ENCODE measurements around the gene RBPMS2.
"Not testable (repeated sequence)": the region's sequence is repeated elsewhere in the genome, so short reads cannot be mapped to it uniquely, and the experiment has no call there.

The RBPMS2 gene

DNA sequence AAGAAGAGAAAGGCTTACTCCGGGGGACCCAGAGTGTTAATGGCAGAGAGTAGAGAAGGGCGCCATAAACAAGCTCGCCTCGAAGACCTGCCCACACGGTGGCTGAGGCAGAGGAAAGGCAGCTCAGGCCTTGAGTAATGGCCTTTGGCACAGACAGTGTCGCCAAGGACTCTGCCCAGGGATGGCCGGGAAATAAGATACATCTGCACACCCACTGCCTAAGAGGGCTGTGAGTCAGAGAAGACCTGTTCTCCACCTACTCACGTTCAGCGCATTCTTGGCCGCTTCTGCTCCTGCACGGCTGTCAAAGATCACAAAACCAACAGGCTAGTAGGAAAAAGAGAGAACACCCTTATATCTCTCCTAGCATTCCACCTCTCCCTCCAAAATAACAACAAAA lies 26.2 kb downstream of the RBPMS2 start:
- H3K27ac Mint-ChIP-seq = no peak overlapping the region
- H3K4me1 Mint-ChIP-seq = no peaks in the 10 kb centered on the region
- H3K27me3 Mint-ChIP-seq = peaks cover 25% of the 10 kb centered on the region
- no peak overlapping the region for H3K4me3 Mint-ChIP-seq
- DNase-seq (no peak), ATAC-seq (no peak)
- H3K9me3 Mint-ChIP-seq = no peaks in the 10 kb centered on the region

DNA sequence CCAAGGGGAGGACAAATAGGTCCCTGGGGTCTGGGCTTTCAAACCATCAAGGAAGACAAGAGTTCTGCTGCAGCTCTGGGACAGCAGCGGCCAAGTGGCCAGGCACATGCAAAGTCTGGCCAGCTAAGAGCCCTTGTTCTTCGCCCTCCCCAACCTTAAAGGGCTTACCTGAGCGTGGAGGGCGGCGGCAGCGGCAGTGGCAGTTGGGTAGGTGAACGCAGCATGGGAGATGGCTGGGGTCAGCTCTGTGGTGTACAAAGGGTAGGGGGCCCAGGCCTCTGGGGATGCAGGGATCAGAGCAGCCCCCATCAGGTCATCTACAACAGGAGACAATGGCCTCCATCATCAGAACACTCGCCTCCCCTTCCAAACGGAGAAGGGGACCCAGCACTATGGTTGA lies 27.1 kb downstream of the RBPMS2 start:
- Mint-ChIP-seq H3K4me1 (no peaks in the 10 kb centered on the region), H3K27me3 (peaks cover 25% of the 10 kb centered on the region), H3K27ac (no peak overlapping the region), H3K4me3 (no peak overlapping the region), H3K9me3 (no peaks in the 10 kb centered on the region)
- ATAC-seq (no peak), DNase-seq (no peak)

DNA sequence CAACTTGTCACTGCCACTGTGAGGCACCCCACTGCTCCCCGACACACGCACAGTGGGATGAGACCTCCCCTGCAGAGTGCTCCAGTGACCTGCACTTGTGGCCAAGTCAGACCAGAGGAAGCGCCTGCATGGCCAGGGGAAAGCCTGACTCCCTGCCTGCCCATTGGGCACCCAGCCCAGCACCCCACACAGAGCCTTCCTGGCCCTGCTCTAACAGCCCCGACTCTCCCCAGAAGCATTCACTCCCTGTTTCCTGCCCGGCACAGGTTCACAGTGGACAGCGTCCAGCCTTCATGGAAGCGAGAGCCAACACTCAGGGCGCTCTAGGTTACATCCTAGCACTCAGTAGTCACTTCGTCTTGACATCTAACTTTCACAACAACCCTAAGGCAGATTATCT lies 27.8 kb downstream of the RBPMS2 start:
- H3K27me3 Mint-ChIP-seq = peaks cover 25% of the 10 kb centered on the region
- H3K4me3 Mint-ChIP-seq = no peak overlapping the region
- no peaks in the 10 kb centered on the region for H3K9me3 Mint-ChIP-seq
- H3K27ac Mint-ChIP-seq = peak overlapping the region in 1 of 2 donors; percentile 64
- no peak for DNase-seq
- no peak for ATAC-seq
- no peaks in the 10 kb centered on the region for H3K4me1 Mint-ChIP-seq

DNA sequence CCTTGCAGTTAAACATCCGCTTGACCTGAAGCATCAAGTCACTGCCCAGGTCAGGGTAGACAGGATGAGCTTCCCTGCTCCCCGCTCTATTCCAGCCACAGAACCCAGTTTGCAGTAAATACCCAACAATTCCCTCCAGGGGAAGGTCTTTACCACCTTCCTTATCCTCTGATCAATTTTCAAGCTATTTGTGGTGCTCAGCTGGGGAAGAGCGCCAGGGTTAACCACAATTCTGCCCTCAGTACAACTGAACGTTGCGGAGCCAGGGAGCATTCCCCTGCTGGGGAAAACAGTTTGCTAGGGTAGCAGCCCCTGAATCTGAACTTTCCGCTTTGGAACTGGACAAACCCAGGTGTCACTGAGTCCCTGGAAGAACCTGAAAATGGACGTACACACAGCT lies 28.5 kb downstream of the RBPMS2 start:
- peaks cover 25% of the 10 kb centered on the region for H3K27me3 Mint-ChIP-seq
- DNase-seq = no peak
- H3K4me3 Mint-ChIP-seq = no peak overlapping the region
- no peak for ATAC-seq
- H3K27ac Mint-ChIP-seq = no peak overlapping the region
- no peaks in the 10 kb centered on the region for H3K9me3 Mint-ChIP-seq
- H3K4me1 Mint-ChIP-seq = no peaks in the 10 kb centered on the region

DNA sequence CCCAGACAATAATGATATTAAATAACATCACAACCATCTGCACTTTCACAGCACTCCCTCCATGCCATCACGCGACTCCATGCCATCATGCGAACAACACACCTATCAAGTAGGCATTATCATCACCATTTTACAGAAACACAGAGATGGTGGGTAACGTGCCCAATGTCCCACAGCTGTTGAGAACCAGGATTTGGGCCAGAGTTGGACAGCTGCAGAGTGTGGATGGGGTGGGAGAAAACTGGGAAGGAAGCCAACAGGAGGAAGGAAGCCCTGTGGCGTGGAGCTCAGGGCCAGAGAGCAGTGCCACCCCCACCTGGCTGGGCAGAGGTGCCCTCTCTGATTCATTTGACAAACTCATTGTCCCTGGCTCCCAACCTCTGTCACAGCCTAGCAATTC lies 29.0 kb downstream of the RBPMS2 start:
- DNase-seq = no peak
- Mint-ChIP-seq H3K9me3 (no peaks in the 10 kb centered on the region), H3K27ac (no peak overlapping the region), H3K27me3 (peaks cover 25% of the 10 kb centered on the region), H3K4me1 (no peaks in the 10 kb centered on the region), H3K4me3 (no peak overlapping the region)
- ATAC-seq = no peak

DNA sequence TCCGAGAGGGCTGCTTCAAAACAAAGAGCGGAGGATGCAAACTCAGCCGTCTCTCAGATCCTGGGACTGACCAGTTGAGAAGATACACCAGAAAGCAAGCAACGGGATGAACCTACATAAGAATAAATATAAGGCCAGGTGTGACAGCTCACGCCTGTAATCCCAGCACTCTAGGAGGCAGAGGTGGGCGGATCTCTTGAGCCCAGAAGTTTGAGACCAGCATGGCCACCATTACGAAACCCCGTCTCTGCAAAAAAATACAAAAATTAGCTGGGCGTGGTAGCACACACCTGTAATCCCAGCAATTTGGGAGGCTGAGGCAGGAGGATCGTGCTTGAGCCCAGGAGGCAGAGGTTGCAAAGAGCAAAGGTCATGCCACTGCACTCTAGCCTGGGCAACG lies 31.7 kb downstream of the RBPMS2 start:
- no peak overlapping the region for H3K4me3 Mint-ChIP-seq
- DNase-seq = no peak
- no peaks in the 10 kb centered on the region for H3K4me1 Mint-ChIP-seq
- ATAC-seq = no peak
- H3K27me3 Mint-ChIP-seq = peaks cover 25% of the 10 kb centered on the region
- H3K9me3 Mint-ChIP-seq = no peaks in the 10 kb centered on the region
- H3K27ac Mint-ChIP-seq = no peak overlapping the region

DNA sequence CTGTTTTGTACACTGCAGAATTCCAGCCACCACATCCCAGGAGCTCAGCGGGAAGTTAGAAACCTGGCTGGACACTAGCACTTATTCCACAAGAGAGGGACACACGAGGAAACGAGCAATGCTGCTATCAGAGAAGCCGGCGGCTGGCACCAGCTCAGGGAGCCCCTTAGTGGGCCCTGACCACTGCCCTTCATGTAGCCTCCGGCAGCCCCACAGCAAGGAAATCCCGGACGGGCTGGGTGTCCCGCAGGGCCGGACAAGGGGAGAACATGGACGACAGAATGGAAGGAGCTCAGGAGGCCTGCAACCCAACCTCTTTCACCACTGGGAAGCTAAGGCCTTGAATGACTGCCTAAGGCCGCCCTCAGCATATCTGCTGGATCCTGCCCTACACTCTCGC lies 32.5 kb downstream of the RBPMS2 start:
- Mint-ChIP-seq H3K27me3 (peaks cover 21% of the 10 kb centered on the region), H3K27ac (no peak overlapping the region), H3K9me3 (no peaks in the 10 kb centered on the region), H3K4me3 (no peak overlapping the region), H3K4me1 (no peaks in the 10 kb centered on the region)
- ATAC-seq (no peak), DNase-seq (no peak)

DNA sequence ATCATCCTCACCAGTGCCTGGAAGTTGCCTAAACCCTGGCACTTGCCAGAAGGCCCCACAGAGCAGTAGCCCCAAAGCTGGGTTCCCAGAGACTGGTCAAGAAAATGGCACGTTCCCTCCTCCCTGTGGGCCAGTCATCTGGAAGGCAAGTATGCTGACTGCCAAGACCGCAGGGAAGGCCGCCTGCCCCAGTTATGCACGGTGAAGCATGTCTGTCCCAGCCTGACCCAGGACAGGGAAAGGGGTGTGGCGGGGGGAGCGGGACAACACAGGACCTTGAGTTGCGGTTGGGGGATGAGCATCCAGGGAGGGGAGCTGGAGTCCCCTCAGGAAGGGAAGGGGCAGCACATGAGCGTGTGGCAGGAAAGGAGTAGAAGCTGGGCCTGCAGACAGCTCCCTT lies 33.0 kb downstream of the RBPMS2 start:
- H3K4me1 Mint-ChIP-seq = no peaks in the 10 kb centered on the region
- H3K27ac Mint-ChIP-seq = no peak overlapping the region
- ATAC-seq (no peak), DNase-seq (no peak)
- no peaks in the 10 kb centered on the region for H3K9me3 Mint-ChIP-seq
- peaks cover 16% of the 10 kb centered on the region for H3K27me3 Mint-ChIP-seq
- no peak overlapping the region for H3K4me3 Mint-ChIP-seq

DNA sequence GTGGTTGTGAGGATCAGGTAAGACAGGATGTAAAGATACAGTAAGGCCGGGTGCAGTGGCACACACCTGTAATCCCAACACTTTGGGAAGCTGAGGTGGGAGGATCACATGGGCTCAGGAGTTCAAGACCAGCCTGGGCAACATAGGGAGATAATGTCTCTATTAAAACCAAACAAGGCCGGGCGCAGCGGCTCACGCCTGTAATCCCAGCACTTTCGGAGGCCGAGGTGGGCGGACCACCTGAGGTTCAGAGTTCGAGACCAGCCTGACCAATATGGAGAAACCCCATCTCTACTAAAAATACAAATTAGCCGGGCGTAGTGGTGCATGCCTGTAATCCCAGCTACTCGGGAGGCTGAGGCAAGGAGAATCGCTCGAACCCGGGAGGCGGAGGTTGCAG lies 33.7 kb downstream of the RBPMS2 start:
- DNase-seq, H3K9me3 Mint-ChIP-seq, H3K4me3 Mint-ChIP-seq, ATAC-seq, H3K27ac Mint-ChIP-seq, H3K4me1 Mint-ChIP-seq, H3K27me3 Mint-ChIP-seq: not testable (repeated sequence)

DNA sequence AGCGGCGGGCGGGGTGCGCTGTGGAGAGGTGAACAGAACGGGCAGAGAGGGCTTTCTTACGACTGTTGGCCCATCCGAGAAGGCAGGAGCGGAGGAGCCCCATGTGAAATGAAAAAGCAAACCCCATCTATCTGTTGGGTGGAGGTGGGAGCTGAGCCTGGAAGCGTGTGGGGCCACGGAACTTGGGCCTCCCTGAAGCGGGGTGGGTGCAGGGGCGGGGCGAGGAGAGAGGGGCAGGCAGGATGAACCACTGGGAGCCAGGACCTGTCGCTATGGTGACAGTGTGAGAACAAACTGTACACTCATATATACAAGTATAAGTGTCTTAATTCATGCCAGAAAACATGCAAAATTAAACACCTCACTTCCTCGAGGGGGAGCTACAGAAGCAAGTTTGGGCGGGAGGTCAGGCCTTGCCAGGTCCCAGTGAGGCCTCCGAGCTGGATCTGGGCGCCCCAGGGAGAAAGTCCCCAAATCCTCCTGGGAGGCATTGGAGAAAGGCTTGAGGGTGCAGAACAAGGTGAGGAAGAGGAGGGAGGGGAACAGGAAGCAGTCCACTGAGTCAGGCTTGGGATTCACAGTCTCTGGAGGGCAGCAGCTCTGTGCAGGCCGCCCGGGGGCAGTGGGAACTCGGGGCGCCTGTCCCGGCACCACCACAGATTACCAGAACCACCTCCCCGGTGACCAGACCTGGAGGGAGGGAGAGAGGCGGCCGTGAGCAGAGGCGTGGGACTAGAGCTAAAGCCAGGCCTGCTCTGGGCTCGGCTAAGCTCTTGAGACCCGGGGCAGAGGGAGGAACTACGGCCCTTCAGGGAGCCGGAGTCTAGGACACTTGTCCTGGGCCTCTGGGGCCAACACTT lies 34.8 kb downstream of the RBPMS2 start:
- no peak overlapping the region for H3K27ac Mint-ChIP-seq
- no peak for DNase-seq
- ATAC-seq = no peak
- H3K4me1 Mint-ChIP-seq = no peaks in the 10 kb centered on the region
- H3K9me3 Mint-ChIP-seq = no peaks in the 10 kb centered on the region
- no peaks in the 10 kb centered on the region for H3K27me3 Mint-ChIP-seq
- H3K4me3 Mint-ChIP-seq = no peak overlapping the region

DNA sequence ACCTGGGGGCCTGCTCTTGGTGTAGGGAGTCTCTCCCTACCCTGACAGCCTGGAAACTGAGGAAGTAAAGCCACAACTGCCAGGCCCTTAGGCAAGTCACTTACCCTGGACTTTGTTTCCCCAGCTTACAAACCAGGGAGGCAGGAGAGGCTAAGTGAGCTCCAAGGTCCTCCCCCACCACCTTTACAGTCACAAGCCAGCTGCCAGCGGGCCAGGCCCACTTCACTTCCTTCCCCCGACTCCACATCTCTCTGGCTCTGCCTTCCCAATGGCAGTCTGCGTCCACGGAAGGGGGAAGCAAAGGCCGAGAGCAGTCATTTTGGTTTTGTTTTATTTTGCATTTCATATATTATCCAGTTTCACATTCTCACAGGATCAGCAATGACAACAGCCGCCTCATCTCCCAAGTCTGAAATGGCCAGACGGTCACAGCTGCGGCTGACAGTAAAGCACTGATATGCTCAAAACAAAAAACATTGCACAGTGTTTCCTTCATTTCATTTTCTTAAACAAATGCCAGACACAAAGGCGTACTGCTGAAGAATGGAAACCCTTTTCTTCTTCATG lies 35.7 kb downstream of the RBPMS2 start:
- no peaks in the 10 kb centered on the region for H3K4me1 Mint-ChIP-seq
- peak overlapping the region; percentile 1 to 59 for H3K27ac Mint-ChIP-seq
- ATAC-seq (no peak), DNase-seq (no peak)
- no peaks in the 10 kb centered on the region for H3K27me3 Mint-ChIP-seq
- no peaks in the 10 kb centered on the region for H3K9me3 Mint-ChIP-seq
- H3K4me3 Mint-ChIP-seq = no peak overlapping the region

DNA sequence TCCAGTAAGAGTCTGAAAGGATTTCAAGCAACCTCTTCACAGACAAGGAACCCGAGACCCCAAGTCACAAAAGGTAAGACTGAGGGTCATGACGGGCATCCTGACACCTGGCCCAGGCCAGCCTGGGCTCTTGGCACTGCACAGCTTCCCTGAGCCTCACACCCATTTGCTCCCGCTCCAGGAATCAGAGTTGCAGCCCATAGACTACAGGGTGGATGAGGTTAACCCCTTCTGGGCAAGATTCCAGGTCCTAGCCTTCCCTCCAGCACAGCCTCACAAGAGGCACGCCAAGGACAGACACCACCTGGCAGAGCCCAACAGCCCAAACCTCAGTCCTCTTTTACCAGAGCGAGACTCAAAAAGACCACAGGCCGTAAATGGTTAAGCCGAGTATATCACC lies 36.2 kb downstream of the RBPMS2 start:
- ATAC-seq = no peak
- H3K9me3 Mint-ChIP-seq = no peaks in the 10 kb centered on the region
- H3K4me1 Mint-ChIP-seq = no peaks in the 10 kb centered on the region
- no peak for DNase-seq
- H3K27ac Mint-ChIP-seq = no peak overlapping the region
- no peak overlapping the region for H3K4me3 Mint-ChIP-seq
- no peaks in the 10 kb centered on the region for H3K27me3 Mint-ChIP-seq

DNA sequence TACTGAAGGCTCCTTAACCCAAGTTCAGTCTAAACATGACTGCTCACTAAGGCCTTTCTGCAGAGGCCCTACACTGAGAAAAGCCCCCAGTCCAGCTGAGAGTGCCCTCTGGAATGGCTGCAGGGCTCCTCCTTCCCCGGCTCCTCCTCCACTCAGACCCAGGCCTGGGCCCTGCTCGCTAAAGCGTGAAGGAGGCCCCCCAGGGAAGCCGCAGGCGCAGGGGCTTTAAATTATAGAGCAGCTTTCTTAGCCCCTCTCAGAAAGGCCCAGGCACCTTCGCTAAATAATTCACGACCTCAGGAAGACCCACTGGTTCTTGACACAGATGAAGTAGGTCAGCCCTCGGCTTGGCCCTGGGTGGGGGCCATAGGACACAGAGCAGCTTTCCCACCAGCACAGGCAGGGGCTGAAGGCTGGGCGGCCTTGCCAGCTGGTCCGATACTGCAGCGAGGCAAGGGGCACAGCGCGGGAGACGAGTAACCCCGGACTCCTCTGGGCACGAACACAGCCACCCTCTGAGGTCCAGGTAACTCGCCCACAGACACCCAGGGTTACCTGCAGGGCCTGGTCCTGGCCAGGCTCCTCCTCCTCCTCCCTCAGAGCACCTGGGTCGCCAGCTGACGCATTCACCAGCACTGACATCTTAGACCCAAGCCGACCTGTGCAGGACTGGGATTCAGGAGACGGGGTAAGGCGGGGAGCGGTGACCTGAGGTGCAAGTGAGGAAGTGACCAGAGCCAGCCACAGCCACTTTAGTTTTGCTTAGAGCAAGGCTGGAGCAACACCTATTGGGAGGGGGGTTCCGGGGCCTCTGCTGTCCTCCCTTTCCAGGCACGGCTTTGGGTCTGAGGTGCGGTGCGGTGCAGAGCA lies 36.9 kb downstream of the RBPMS2 start:
- Mint-ChIP-seq H3K27ac (peak overlapping the region in 1 of 2 donors; percentile 76), H3K9me3 (no peaks in the 10 kb centered on the region), H3K27me3 (no peaks in the 10 kb centered on the region), H3K4me1 (no peaks in the 10 kb centered on the region), H3K4me3 (no peak overlapping the region)
- ATAC-seq (no peak), DNase-seq (no peak)

DNA sequence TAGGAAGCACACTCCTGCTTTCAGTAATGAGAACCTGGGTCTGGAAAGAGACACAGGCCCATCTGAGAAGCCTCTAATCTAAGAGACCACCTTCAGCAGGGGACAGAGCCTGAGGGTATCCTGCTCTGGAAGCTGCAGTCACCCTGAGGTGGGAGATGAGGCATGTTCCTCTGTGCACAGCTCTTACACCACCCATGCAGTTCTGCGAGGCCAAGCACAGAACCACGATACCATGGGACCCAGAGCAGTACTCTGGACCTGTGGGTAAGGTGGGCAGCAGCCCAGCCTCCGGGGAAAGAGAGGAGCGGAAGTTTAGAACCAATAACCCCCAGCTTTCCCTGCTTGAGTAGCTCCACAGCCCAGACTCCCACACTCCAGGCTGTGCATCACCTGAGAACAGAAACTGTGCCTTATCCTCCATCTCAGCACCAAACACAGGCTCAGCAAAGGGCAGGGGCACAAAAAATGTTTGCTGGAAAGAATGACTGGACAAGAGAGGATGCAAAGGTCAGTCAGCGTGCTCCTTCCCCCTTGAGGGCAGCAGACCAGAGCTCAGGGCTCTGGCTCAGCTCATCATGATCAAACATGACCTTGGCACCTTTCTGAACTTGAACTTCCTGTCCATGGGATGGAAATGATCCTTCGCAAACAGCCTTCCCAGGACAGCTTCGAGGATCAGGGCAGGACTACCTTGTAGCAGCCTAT lies 43.1 kb downstream of the RBPMS2 start:
- ATAC-seq (no peak), DNase-seq (no peak)
- no peaks in the 10 kb centered on the region for H3K9me3 Mint-ChIP-seq
- H3K27ac Mint-ChIP-seq = no peak overlapping the region
- H3K4me1 Mint-ChIP-seq = peaks cover 16% of the 10 kb centered on the region
- H3K27me3 Mint-ChIP-seq = no peaks in the 10 kb centered on the region
- H3K4me3 Mint-ChIP-seq = no peak overlapping the region

DNA sequence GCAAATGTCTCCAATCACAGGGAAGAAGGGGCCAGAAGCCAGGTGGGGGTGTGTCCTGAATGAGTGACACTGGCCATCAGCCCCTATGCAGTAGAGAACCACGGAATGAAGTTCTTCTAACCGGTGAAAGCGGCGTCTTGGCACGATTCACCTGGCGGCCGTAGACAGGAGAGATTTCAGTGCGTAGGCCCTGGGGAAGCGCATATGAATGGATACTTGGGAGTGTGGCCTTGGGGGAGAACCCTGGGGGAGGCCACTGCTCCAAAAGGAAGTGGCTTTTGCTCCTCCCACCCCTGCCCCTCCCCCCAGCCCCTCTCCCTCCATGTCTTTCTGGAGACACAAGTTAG lies 43.6 kb downstream of the RBPMS2 start:
- ATAC-seq = no peak
- Mint-ChIP-seq H3K4me3 (no peak overlapping the region), H3K27ac (no peak overlapping the region), H3K9me3 (no peaks in the 10 kb centered on the region), H3K27me3 (no peaks in the 10 kb centered on the region), H3K4me1 (peaks cover 16% of the 10 kb centered on the region)
- no peak for DNase-seq

All from stimulated activated naive CD8-positive, alpha-beta T cell treated with anti-CD3 and anti-CD28 coated beads, Interleukin-15, amount 100 ng/mL, for 72 hours (primary cell).